Vagina (tissue), 2 donors: ENCODE data around the gene CMIP. TPM values are rescaled to one million over a fixed set of nuclear protein-coding genes. Genes with fewer than 3 reads are reported as not detected.

Experiments
- DNase-seq, 2 donors: peaks; one replicate each; pipeline ENCODE4 v3.0.0-alpha.2; 2017; ENCODE audit errors: extremely low spot score in 2 of 2
- H3K27ac ChIP-seq: fragments of 200-600 bp; sonication (generic); one replicate; pipeline ENCODE4 v1.5.1; 2019
- H3K27me3 ChIP-seq: fragments of 200-600 bp; sonication (generic); one replicate; pipeline ENCODE4 v1.5.1; 2019
- H3K36me3 ChIP-seq, 2 donors: fragments of 200-600 bp; sonication (generic); one replicate each; pipeline ENCODE4 v1.5.1; 2017 to 2019
- H3K4me1 ChIP-seq: fragments of 200-600 bp; sonication (generic); one replicate; pipeline ENCODE4 v1.5.1; 2019
- H3K4me3 ChIP-seq, 2 donors: fragments of 200-600 bp; sonication (generic); 1 replicate in 1 of 2; 2 replicates in 1 of 2; pipeline ENCODE4 v1.5.1; 2016 to 2019
- H3K9me3 ChIP-seq: fragments of 200-600 bp; sonication (generic); one replicate; pipeline ENCODE4 v1.5.1; 2019
- POLR2A ChIP-seq, 2 donors: fragments of 450-650 bp; IDR thresholded peaks; one replicate each; pipeline ENCODE4 v1.6.1; 2017; ENCODE audit warnings: antibody characterized with exemption in 2 of 2, mild to moderate bottlenecking in 2 of 2, moderate library complexity in 2 of 2
- POLR2AphosphoS5 ChIP-seq, 2 donors: sonication (generic); formaldehyde crosslinking; IDR thresholded peaks; one replicate each; pipeline ENCODE4 v1.9.0; 2017; ENCODE audit warnings: antibody characterized with exemption in 2 of 2, mild to moderate bottlenecking in 2 of 2, low read depth in 1 of 2; ENCODE audit not compliant: insufficient read depth in 1 of 2
- intact Hi-C: fragments of 100-400 bp; cut with DNase I; formaldehyde crosslinking; loops from one replicate; pipeline ENCODE4 v1.15.1; 2023
- total RNA-seq: library from RNA; depleted of rRNA; stranded (reverse); fragments of >200 nt; gene quantifications from one replicate; pipeline ENCODE4 v1.2.3, GENCODE V29; 2016
- TF ChIP-seq, protein P1 (sequence below), 3 experiments: fragments of 450-650 bp in 2 of 3; fragments of 200-600 bp in 1 of 3; sonication (generic) in 1 of 3; IDR thresholded peaks; one replicate each; pipeline ENCODE4 v1.5.1; 2017 to 2019; ENCODE audit warnings: antibody characterized with exemption in 3 of 3, mild to moderate bottlenecking in 2 of 3, moderate library complexity in 2 of 3

CMIP gene
- total RNA-seq, 1 donor from 2014 or later: 66.3 TPM

DNA sequence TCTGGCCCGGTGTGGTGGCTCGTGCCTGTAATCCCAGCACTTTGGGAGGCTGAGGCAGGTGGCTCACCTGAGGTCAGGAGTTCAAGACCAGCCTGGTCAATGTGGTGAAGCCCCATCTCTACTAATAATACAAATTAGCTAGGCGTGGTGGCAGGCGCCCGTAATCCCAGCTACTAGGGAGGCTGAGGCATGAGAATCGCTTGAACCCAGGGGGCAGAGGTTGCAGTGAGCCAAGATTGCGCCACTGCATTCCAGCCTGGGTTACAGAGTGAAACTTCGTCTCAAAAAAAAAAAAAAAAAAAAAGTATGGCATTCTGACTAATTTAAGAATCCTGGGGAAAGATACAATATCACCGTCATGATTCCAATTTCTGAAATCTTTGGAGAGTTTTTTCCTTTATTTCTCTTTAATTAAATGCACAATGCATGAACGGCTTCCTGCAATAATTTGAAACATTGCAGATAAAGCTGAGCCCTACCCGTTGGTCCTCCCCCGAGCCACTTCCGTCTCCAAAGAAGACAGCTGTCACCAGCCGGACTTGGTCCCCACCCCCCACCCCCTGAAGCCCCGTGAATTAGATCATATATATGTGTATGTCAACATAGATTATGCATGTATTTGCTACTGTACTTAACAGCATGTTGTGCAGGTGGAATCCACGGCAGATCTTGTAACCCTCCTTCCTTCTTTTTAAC, 191.8 kb downstream of the CMIP start:
- no peak overlapping the region for H3K27ac ChIP-seq
- intact Hi-C loops: no loop called here
- no peaks in the 10 kb centered on the region for H3K27me3 ChIP-seq
- H3K4me3 ChIP-seq: no peak overlapping the region
- no peak for DNase-seq
- H3K9me3 ChIP-seq: no peaks in the 10 kb centered on the region
- H3K4me1 ChIP-seq: peaks cover 58% of the 10 kb centered on the region
- H3K36me3 ChIP-seq: no peaks in the 10 kb centered on the region
- TF ChIP-seq, protein P1, sequence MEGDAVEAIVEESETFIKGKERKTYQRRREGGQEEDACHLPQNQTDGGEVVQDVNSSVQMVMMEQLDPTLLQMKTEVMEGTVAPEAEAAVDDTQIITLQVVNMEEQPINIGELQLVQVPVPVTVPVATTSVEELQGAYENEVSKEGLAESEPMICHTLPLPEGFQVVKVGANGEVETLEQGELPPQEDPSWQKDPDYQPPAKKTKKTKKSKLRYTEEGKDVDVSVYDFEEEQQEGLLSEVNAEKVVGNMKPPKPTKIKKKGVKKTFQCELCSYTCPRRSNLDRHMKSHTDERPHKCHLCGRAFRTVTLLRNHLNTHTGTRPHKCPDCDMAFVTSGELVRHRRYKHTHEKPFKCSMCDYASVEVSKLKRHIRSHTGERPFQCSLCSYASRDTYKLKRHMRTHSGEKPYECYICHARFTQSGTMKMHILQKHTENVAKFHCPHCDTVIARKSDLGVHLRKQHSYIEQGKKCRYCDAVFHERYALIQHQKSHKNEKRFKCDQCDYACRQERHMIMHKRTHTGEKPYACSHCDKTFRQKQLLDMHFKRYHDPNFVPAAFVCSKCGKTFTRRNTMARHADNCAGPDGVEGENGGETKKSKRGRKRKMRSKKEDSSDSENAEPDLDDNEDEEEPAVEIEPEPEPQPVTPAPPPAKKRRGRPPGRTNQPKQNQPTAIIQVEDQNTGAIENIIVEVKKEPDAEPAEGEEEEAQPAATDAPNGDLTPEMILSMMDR (IDR thresholded peaks at IDR 0.05): no peak
- TF ChIP-seq POLR2AphosphoS5 (IDR thresholded peaks at IDR 0.05; ENCODE audit: insufficient read depth in 1 of 2, low read depth in 1 of 2): no peak
- TF ChIP-seq POLR2A (IDR thresholded peaks at IDR 0.05): no peak

DNA sequence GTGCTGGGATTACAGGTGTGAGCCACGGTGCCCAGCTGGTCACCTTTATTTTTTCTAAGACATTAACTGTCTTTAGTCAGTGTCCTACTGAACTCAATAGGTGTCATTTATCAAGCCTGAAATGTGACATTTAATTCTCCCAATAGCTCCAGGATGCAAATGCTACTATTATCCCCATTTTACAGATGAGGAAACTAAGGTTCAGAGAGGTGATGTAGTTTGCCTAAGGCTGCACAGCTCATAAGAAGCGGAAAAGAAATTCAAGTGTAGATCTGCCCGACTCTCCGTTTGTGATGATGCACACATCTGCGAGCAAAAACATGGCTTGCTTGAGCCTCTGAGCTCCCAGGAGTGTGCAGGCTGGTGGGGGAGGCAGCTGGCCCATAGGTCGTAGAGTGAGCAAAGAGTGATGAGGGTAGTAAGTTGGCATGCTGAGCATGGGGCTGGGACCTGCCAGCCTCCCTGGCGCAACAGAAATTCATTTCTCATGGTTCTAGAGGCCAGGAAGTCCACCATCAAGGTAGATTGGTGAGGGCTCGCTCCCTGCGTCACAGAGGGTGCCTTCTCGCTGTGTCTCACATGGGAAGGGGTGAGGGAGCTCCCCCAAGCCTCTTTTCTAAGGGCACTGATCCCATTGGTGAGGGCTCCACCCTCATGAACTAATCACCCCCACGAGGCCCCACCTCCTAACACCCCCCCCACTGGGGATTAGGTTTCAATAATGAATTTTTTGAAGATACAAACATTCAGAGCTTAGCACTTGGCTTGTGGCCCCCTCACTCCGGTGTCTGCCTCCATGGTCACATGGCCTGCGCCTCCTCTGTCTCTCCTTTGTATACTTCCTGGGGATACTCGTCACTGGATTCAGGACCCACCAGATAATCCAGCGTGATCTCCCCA, 193.0 kb downstream of the CMIP start:
- Histone ChIP-seq H3K27me3 (no peaks in the 10 kb centered on the region), H3K9me3 (no peaks in the 10 kb centered on the region)

DNA sequence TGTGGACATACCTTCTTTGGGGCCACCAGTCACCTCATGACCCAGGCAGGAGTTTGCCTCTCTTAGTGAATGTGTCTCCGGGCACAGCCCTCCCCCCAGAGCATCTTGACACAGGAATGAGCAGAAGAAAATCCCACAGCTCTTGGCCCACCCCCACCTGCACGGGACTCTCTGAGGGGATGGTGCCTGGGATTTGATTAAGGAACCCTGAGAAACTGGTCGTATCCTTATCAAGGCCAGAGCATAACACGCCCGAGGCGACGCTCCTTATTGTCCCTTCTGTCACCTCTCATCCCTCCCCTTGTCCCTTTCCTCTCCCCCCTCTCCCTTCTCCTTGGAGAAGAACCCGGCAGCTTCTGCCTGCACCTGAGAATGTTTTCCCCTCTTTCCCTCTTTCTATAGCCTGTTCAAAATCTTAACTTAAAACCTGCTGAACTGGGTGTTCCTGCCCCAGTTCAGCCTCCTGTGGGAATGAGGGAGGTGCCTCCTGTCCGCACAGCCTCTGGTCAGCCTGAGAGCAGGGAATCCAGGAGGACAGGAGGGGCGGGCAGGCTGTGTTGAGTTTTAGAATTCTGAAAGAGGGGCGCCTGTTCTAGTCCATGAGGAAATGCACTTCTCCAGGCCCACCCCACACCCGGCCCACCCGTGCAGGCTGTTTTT, 193.8 kb downstream of the CMIP start:
- no peak for TF ChIP-seq POLR2AphosphoS5 (IDR thresholded peaks at IDR 0.05; ENCODE audit: insufficient read depth in 1 of 2, low read depth in 1 of 2)
- TF ChIP-seq, protein P1 (IDR thresholded peaks at IDR 0.05): no peak
- TF ChIP-seq POLR2A (IDR thresholded peaks at IDR 0.05): no peak
- Histone ChIP-seq H3K36me3 (no peaks in the 10 kb centered on the region), H3K4me3 (no peak overlapping the region), H3K27me3 (no peaks in the 10 kb centered on the region), H3K27ac (peak overlapping the region; percentile 44), H3K9me3 (no peaks in the 10 kb centered on the region), H3K4me1 (peaks cover 46% of the 10 kb centered on the region)
- DNase-seq: no peak
- intact Hi-C loops: no loop called here

More for the DNA sequence above, 193.0 kb downstream of the CMIP start:
- H3K27ac ChIP-seq: peak overlapping the region; percentile 44
- no peak overlapping the region for H3K4me3 ChIP-seq
- DNase-seq: no peak
- TF ChIP-seq, protein P1 (IDR thresholded peaks at IDR 0.05): no peak
- TF ChIP-seq POLR2A (IDR thresholded peaks at IDR 0.05) (no peak), POLR2AphosphoS5 (IDR thresholded peaks at IDR 0.05; ENCODE audit: insufficient read depth in 1 of 2, low read depth in 1 of 2) (no peak)
- H3K36me3 ChIP-seq: no peaks in the 10 kb centered on the region
- intact Hi-C loops: no loop called here
- peaks cover 54% of the 10 kb centered on the region for H3K4me1 ChIP-seq

DNA sequence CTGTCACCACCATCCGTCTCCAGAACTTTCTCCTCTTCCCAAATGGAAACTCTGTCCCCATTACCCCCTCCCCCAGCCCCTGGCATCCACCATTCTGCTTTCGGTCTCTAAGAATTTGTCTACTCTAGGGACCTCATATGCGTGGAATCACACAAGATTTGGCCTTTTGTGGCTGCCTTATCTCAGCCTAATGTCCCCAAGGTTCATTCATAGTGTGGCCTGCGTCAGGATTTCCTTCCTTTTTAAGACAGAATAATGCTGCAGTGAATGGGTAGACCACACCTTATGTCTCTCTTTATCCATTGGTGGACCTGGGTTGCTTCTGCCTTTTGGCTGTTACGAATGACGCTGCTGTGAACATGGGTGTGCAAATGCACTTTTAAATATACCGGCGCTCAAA, 194.7 kb downstream of the CMIP start:
- DNase-seq: no peak
- no peak overlapping the region for H3K27ac ChIP-seq
- H3K36me3 ChIP-seq: no peaks in the 10 kb centered on the region
- intact Hi-C loops: no loop called here
- peaks cover 37% of the 10 kb centered on the region for H3K4me1 ChIP-seq
- H3K27me3 ChIP-seq: no peaks in the 10 kb centered on the region
- H3K4me3 ChIP-seq: no peak overlapping the region
- TF ChIP-seq POLR2A (IDR thresholded peaks at IDR 0.05) (no peak), POLR2AphosphoS5 (IDR thresholded peaks at IDR 0.05; ENCODE audit: insufficient read depth in 1 of 2, low read depth in 1 of 2) (no peak)
- TF ChIP-seq, protein P1 (IDR thresholded peaks at IDR 0.05): no peak
- no peaks in the 10 kb centered on the region for H3K9me3 ChIP-seq
